C4-2B (cell line): ENCODE data around the gene WWOX.

Experiments used
- CTCF ChIP-seq: fragments of 450-650 bp; conservative IDR thresholded peaks from 2 replicates; pipeline ENCODE4 v1.5.1; 2017; ENCODE audit warnings: mild to moderate bottlenecking
- ZFX ChIP-seq: fragments of 450-650 bp; IDR thresholded peaks from 2 replicates; pipeline ENCODE4 v1.6.1; 2017

DNA sequence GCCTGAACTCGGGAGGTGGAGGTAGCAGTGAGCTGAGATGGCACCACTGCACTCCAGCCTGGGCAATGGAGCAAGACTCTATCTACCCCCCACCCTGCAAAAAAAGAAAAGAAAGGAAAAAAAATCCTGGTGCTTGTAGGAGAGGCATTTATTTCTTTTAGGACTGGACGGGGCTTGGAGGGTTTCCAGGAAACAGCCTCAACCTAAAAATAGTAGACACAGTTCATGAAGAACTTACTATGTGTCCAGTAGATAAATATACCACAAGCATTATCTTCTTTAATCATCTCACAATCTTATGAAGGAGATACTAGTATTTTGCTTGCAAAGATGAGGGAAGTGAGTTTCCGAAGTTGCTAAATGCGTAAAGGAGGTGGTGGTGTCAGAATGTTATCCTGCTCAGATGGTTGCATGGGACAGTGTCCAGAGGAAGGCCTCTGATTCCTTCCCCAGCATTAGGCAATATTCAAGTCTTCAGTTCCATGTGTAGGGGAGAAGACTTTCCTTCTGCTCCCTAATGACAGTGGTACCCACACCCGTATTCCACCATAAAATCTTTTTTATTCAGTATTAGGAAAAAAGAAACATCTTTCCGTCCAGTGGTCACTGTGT, 263.2 kb downstream of the WWOX start:
- TF ChIP-seq CTCF (no peak), ZFX (no peak)
